ENCODE data around the gene IL4I1. TPM values are rescaled to one million over a fixed set of nuclear protein-coding genes. Genes with fewer than 3 reads are reported as not detected.

IL4I1 gene
- total RNA-seq, 1 donor: 0.43 TPM

- TF ChIP-seq CTCF (IDR thresholded peaks at IDR 0.05; ENCODE audit: insufficient read depth, low read depth, low read length): no peak
- H3K4me3 ChIP-seq (ENCODE audit: low read depth, low read length): peak overlapping the region; percentile 95
- DNase-seq (ENCODE audit: low read depth): peak; percentile 98
Measured at GRCh38 chr19:49877879-49878743, 18.6 kb downstream of the IL4I1 start.

GRCh38 chr19:49877020-49877878, 19.4 kb downstream of the IL4I1 start, which contains the start of the genes AKT1S1 and TBC1D17:
TSS of gene AKT1S1 (minus strand) at chr19:49877355. CDS start at chr19:49873295, 4,060 bp downstream.
TSS of gene TBC1D17 (plus strand) at chr19:49877702. CDS start at chr19:49877724, 22 bp downstream.
- peak within 1 kb of the TSS; percentile 95 for H3K4me3 ChIP-seq (ENCODE audit: low read depth, low read length)
- TF ChIP-seq CTCF (IDR thresholded peaks at IDR 0.05; ENCODE audit: insufficient read depth, low read depth, low read length): no peak
- DNase-seq (ENCODE audit: low read depth): peak; percentile 100

- peak overlapping the region; percentile 95 for H3K4me3 ChIP-seq (ENCODE audit: low read depth, low read length)
- no peak for TF ChIP-seq CTCF (IDR thresholded peaks at IDR 0.05; ENCODE audit: insufficient read depth, low read depth, low read length)
- DNase-seq (ENCODE audit: low read depth): peak; percentile 100
Measured at GRCh38 chr19:49876422-49877019, 20.2 kb downstream of the IL4I1 start.

GRCh38 chr19:49875857-49876421, 20.7 kb downstream of the IL4I1 start:
- H3K4me3 ChIP-seq (ENCODE audit: low read depth, low read length): peak overlapping the region; percentile 95
- TF ChIP-seq CTCF (IDR thresholded peaks at IDR 0.05; ENCODE audit: insufficient read depth, low read depth, low read length): no peak
- DNase-seq (ENCODE audit: low read depth): peak; percentile 52

GRCh38 chr19:49875177-49875576, 21.5 kb downstream of the IL4I1 start:
- no peak for TF ChIP-seq CTCF (IDR thresholded peaks at IDR 0.05; ENCODE audit: insufficient read depth, low read depth, low read length)
- H3K4me3 ChIP-seq (ENCODE audit: low read depth, low read length): peak overlapping the region; percentile 95
- no peak for DNase-seq (ENCODE audit: low read depth)

- no peak for DNase-seq (ENCODE audit: low read depth)
- peak overlapping the region; percentile 95 for H3K4me3 ChIP-seq (ENCODE audit: low read depth, low read length)
- no peak for TF ChIP-seq CTCF (IDR thresholded peaks at IDR 0.05; ENCODE audit: insufficient read depth, low read depth, low read length)
Measured at GRCh38 chr19:49874503-49875157, 22.1 kb downstream of the IL4I1 start.

All from fibroblast of villous mesenchyme (primary cell).